GM10847 (cell line): Measurements from ENCODE around the gene SLITRK6.

Experiments used
- POLR2A ChIP-seq: IDR thresholded peaks from 2 replicates; pipeline ENCODE4 v1.6.1; 2011; ENCODE audit not compliant: insufficient read length; ENCODE audit errors: extremely low read depth

Gene SLITRK6

GRCh38 chr13:85799097-85799582, at the start of gene SLITRK6:
TSS of gene SLITRK6 (minus strand) at chr13:85799419. CDS start at chr13:85796508, 2,911 bp downstream.
- no peak for TF ChIP-seq POLR2A

GRCh38 chr13:85847012-85847411, 47.8 kb upstream of the SLITRK6 start:
- TF ChIP-seq POLR2A, result no peak

GRCh38 chr13:85841427-85841826, 42.2 kb upstream of the SLITRK6 start:
- no peak for TF ChIP-seq POLR2A

GRCh38 chr13:85833921-85834320, 34.7 kb upstream of the SLITRK6 start:
- no peak for TF ChIP-seq POLR2A

GRCh38 chr13:85828094-85828684, 29.0 kb upstream of the SLITRK6 start:
- TF ChIP-seq POLR2A, result no peak

- TF ChIP-seq POLR2A, result no peak
Measured at GRCh38 chr13:85825454-85825853, 26.2 kb upstream of the SLITRK6 start.

- no peak for TF ChIP-seq POLR2A
Measured at GRCh38 chr13:85823832-85824231, 24.6 kb upstream of the SLITRK6 start.

- TF ChIP-seq POLR2A, result no peak
Measured at GRCh38 chr13:85819513-85819912, 20.3 kb upstream of the SLITRK6 start.

- TF ChIP-seq POLR2A, result no peak
Measured at GRCh38 chr13:85816413-85816812, 17.2 kb upstream of the SLITRK6 start.

- TF ChIP-seq POLR2A, result no peak
Measured at GRCh38 chr13:85812282-85812681, 13.1 kb upstream of the SLITRK6 start.

GRCh38 chr13:85808811-85809210, 9.6 kb upstream of the SLITRK6 start:
- TF ChIP-seq POLR2A, result no peak

- TF ChIP-seq POLR2A, result no peak
Measured at GRCh38 chr13:85806553-85807175, 7.4 kb upstream of the SLITRK6 start.

- no peak for TF ChIP-seq POLR2A
Measured at GRCh38 chr13:85798556-85798955, 663 bp downstream of the SLITRK6 start.

- TF ChIP-seq POLR2A, result no peak
Measured at GRCh38 chr13:85797311-85797710, 1.9 kb downstream of the SLITRK6 start.

- TF ChIP-seq POLR2A, result no peak
Measured at GRCh38 chr13:85785205-85785604, 14.0 kb downstream of the SLITRK6 start.

- TF ChIP-seq POLR2A, result no peak
Measured at GRCh38 chr13:85772367-85772766, 26.9 kb downstream of the SLITRK6 start.

- TF ChIP-seq POLR2A, result no peak
Measured at GRCh38 chr13:85771856-85772255, 27.4 kb downstream of the SLITRK6 start.

GRCh38 chr13:85768946-85769345, 30.3 kb downstream of the SLITRK6 start:
- no peak for TF ChIP-seq POLR2A

- no peak for TF ChIP-seq POLR2A
Measured at GRCh38 chr13:85755123-85755522, 44.1 kb downstream of the SLITRK6 start.
